Effector CD8-positive, alpha-beta T cell (primary cell): ENCODE data around the gene TAF15.

Experiments
- DNase-seq: peaks from one replicate; lab custom pipeline; 2025; lab: John Stamatoyannopoulos, UW

The TAF15 gene

DNA sequence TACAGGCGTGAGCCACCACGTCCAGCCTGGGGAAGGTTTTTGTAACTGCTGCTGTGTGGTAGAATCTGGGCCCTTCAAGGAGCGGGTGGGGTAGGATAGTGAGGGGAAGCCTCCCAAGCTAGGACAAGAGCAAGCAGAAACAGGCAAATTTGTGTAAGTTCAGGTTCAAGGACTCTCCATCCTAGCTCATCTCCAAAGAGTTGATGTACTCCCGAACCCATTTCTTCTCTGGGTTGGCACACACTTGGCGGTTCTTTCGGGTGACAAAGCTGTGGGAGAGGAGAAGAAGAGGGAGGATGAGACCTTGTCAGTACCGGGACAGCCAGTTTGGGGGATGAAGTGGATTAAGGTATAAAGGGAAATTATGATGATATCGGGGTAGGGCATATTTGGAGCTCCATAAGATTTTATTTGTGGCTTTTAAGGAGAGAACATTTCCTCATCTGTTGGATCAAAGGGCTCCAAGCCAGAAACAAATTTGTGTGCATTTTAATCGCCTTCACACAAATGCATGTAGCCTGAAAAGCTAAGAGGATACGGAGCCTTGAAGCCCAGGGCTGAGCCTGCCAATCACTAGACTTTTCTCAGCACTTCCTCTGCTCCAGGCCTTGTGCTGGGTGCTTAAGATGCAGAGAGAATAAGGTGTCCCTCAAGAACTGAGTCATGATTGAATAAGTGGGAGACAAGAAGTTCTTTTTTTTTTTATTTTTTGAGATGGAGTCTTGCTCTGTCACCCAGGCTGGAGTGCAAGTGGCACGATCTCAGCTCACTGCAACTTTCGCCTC is 63.1 kb downstream of the TAF15 start:
- DNase-seq: no peak

DNA sequence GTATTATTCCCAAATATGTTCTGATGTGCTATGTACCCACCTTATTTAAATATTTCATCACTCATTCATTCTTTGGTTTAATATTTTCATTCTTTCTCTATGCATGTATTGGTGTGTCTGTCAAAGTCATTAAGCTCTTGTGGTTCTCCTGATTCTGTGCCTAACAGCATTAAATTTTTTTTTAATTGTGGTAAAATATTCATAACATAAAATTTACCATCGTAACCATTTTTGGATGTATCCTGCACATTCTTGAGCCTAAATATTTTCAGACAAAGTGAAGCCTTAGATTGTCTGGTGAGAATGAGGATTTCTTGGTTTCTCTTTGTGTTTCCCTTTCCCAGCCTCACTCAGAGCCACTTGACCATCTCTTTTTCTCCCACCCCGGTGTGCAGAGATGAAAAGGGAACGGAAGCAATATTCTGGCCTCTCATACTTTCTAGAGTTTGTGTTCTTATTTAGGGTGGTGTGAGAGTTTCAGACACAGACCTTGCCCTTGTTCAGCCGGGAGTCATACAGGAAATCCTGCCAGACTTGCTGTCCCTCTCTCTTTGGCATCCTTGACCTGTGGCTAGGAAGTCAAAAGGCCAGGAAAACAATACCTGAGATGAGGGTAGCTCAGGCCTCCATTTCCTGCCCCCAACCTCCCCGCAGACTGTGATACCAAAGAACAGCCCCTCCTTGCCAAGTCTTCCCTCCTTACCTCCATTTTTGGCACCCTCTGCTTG is 66.0 kb downstream of the TAF15 start:
- no peak for DNase-seq

DNA sequence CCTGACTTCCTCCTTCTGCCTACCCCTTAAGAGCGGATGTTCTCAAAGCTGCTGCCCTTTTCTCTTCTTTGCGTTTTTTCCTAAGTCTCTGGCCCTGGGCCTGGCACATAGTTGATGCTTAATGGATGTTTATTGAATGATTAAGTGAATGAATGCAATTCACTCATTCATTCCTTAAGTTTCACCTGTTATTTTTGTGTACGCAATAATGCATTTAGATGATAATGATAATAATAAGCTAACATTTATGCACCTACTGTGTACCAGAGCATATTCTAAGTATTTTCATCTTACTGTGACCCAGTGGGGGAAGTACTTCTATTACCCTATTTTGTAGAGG is 66.5 kb downstream of the TAF15 start:
- DNase-seq: no peak

DNA sequence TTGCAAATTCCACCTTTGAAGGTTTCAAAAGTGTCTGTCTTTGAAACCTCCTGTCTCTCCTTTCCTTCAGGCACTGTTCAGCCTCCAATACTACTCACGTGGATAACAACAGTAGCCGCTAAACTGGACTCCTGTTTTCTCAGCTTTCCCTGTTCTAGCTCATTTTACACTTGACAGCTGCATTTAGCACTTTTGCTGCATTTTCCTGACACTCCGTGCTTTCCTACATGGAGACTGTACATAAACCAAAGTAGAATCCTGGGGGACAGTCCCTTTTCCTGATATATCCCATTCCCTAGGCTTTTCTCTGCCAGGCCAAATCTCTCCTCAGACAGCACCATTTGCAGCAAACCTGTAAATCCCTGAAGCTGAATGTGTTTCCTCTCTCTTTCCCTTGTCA is 67.2 kb downstream of the TAF15 start:
- DNase-seq: no peak

DNA sequence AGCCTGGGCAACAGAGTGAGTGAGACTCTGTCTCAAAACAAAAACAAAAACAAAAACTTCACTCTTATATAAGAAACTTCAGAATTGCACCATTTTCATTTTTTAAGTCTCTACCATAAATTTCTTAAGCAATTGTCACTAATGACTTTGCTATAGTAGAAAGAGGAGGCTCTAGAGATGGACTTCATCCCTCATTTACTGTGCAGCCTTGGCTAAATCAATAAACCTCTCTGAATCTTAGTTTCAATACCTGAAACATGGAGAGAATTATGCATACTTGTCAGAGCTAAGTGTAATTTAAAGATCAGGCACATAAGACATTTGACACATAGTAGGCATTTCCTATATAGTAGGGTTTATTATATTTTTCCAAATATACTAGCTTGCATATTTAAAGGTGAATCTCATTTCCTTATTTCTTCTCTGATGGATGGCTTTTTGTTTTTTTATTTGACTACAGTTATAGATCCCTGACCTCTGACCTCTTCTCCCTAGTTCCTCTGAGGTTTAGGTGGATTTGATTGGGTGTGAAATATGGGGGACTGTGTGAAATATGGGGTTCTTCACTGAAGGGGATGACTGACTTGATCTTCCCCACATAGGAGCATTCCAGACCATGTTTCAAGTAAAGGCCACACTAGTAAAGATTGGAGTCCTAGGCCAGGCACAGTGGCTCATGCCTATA is 68.2 kb downstream of the TAF15 start:
- no peak for DNase-seq

DNA sequence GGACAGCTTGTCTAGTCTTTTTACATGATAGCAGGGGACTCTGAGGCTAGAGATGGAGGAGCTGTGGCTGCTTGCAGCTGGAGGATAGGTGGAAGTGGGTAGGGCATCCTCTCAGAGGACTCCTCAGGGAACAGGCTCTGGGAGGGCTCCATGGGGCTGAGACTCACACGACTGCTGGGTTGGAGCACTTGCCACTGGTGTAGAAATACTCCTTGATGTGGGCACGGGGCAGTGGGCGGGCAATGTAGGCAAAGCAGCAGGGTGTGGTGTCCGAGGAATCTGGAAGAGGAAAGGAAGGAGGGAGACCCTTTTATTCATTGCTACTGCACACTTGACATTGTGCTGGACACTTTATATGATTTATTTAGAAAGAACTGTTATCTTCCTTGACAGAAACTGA is 69.1 kb downstream of the TAF15 start:
- DNase-seq: no peak

DNA sequence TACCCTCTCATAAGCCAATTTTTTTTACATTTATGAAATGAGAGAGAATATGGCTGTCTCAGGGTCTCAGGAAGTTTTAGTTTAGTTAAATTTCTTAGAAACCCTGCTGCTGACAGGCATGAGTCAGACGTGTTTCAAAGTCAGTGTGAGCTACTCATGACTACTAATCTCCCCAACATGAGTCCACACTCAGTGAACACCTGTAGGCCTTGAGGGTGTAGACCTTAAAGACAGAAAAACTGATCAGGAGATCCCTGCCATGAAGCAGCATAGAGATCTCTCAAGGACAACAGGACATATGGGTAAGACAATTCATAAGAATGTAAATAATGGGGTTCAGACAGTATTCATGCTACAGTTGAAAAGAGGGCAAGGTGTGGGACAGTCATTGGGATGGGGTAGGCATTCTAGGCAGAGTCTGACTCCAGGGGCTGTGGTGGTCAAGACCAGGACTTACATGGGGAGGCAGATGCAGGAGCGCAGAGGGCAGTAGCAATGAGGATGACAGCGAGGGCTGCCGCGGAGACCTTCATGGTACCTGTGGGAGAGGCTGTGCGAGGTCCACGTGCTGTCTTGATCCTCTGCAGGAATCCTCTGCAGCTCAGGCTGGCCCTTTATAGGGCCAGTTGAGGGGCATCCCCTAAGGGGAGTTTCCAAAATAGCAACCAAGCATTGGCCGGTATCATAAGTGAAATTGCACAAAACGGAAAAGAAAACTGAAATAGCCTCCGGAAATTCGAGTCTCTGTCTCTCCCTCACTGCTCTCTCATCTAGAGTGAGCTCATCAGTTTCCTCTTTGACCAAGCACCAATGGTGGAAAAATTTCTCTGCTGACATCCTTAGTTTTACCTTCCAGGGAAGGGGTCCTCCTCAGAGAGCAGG is 70.7 kb downstream of the TAF15 start, which contains the start of gene CCL5:
TSS of gene CCL5 (minus strand) at position 588 of the 882 bp plus-strand sequence.
- DNase-seq: peak; percentile 9

DNA sequence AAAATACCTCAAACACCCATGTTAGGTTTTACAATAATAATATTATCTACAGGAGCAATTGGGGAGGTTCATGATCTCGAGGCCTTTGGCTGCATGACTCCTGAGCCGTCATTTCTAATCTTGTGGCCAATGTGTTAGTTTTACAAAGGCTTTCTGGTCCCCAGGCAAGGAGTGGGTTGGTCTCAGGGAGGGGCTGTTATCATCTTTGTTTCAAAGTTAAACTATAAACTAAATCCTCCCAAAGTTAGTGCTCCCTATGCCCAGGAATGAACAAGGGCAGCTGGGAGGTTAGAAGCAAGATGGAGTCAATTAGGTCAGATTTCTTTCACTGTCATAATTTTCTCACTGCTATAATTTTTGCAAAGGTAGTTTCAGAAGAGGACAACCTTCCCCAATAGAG is 80.0 kb downstream of the TAF15 start:
- DNase-seq: no peak

DNA sequence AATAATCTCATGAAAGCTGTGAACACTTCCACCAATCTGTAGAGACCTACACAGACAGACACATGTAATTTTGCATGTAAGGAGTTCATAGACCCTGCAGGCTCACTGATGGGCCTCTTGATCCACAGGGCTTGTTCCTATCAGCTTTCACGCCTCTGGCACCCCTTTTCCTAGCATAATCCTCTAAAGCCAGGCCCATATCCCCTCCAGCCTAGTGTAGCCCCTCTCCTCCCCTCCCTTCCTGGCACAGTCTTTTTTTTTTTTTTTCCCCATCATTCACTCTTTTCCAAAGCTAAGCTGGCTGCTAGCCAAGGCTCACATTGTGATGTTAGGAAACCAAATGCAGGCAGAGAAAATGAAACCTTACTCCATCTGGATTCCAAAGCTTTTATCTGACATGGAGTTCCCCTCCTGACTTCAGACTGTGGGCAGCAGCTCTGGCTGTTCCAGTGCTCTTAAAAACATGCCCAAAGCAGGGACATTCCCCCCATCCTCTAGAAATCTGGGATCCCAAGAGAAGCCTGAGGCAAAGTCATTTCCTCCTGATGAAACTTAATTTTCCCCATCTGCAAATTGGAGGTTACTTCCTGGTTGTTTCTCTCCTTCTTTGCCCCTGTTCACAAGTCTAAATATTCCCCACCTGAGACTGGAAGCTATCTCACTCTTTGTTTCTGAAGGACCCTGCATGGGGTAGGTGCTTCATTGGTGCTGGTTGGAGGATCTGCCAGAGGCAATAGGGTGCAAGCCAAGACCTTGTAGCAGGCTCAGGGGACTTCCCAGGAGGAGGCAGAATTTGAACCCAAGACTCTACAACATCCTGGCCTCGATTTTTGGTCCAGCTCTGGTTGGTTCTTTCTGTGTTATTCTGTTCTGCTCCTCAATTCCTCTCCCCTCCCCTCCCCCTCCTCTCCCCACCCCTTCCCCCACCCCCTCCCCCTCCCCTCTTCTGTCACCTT is 80.8 kb downstream of the TAF15 start:
- DNase-seq: no peak

DNA sequence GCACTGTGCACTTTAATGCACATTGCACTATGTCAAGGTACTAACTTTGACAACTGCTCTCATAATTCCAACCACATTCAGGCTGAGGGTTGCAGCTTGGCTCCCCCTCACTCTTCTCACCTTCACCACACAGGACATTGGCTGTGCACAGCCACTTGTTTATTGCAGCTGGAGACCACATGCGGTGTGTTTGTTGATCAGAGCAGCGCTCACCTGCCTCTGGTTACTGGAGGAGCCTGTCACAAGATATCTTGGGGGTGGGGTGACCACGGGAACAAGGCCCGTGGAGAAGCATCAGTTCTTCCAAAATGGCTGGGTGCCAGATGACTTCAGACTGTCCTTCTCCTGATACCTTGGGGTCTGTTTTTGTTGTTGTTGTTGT is 81.5 kb downstream of the TAF15 start:
- DNase-seq: no peak

DNA sequence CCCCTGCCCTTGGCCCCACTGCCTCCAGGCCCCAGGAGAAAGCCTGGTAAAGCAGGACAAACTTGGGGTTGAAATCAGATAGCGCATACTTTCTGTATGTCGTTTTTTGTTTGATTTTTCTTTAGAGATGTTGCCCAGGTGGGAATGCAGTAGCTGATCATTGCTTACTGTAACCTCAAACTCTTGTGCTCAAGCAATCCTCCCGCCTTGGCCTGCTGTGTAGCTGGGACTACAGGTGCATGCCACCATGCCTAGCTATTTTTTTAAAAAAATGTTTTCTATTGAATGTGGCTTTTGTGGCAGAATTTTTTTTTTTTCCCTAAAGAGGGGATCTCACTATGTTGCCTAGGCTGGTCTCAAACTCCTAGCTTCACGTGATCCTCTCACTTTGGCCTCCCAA is 82.0 kb downstream of the TAF15 start:
- DNase-seq: no peak

DNA sequence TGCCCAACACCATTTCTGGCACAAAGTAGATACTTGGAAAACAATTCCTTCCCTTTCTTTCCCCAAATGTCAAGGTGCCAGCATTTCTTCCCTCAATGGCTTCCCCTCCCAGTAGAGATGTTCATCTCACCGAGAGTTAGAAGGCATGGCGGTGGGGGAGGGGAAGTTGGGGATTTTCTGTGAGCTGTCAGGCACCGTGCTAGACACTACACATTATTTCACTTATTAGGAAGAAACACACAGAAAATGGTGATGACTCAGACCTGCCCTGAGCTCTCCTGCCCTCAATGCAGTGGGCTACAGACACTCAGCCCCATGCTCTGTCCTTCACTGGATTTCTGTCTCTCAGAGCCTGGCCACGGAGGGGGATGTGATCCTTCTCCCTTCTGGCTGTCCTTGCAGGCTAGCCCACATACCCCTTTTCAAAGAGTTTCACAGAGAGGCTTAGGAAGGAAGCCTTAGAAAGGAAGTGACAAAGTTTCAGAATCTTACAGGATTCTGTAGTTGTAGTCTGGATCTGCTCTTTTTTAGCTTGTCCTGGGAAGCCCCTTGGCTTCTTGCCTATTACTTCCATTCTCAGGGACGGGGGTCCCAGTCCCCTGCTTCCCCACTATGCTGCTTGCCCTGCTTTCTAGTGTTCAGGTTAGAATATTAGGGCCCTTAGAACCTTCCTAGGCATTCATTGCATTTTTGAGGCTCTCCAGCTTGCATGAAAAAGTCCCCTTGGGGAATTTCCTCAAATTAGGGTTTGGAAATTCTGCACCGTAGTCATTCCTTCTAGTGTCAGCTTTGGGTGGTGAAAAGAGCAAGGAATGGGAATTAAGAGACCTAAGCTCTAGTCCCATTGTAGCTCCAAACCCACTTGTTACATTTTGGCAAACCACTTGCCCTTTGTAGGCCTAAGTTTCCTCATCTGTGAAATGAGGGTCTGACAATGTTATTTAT is 83.1 kb downstream of the TAF15 start:
- no peak for DNase-seq

DNA sequence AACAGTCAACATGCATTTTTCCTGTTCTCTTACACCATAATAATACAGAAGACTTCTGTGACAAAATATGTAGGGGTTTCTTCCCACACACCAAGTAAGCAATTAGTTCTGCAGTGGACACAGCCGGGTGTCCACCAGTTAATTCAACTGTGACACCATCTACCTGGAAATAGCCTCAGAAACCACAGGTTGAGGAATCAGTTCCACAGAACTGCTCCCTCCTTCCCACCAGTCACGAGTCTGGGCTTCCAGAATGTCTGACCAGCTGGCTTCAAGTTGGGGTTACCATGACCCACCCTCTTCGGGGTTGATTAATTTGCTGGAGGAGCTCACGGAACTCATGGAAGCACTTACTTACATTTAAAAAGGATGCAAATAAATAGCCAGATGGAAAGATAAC is 84.5 kb downstream of the TAF15 start:
- no peak for DNase-seq

DNA sequence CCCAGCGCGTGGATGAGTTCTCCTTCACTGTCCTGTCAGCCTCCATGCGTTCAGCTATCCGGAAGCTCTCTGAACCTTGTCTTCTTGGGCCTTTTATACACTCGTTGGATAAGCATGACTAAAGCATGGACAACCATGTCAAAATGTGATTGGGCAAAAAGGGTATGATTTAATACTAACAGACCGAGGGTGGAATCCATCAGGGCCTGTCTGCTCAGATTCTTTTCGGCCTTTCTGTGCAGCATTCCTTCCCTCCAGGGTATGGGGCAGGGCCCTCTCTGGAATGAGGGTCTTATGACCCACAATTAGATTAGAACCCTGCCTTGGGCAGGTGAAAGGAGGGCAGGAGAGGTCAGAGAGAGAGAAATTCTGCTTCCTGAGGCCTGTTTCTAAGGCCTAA is 84.9 kb downstream of the TAF15 start:
- no peak for DNase-seq

DNA sequence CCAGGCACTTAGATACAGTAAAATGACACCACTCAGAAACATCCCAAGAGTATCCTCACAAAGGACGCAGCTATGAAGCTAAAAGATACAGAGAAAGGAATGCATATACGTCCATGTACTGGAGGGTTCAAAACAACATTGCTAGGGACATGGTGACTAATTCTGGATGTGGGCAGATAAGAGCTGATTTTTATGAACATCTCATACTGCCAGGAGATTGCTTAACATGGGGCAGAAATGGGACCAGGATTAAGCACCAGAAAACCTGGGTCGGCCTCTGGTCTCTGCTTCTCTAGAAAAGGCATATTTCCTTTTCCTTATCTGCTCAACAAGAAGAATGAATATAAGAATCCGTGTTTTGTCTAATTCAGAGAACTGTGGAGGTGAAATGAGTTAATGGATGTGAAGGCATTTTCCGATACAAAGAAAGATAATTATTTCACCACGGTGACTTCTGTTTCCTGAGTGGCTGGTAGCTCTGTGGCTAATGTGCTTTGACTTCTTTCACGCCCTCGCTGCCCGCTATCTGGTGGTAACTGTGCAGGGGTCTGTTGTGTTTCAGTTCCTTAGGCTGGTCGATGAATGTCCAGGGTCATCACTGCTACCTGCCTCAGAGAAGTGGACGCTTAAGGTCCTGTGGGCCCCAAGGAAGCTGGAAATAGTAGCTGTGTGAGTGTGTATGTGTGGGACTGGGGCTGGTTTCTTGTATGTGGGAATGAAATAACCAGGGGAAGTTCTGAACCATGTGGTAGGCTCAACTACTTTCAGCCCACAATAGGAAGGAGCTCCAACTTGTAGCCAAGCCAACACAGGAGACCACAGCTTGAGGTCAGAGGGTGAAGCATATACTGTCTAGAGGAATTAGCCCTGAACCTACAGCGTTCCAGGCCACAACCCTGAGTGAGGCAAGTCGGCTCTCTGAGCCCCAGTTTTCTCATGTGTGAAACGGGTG is 86.6 kb downstream of the TAF15 start:
- no peak for DNase-seq
